Measurements from ENCODE around the gene GATAD2A.

Gene GATAD2A

DNA sequence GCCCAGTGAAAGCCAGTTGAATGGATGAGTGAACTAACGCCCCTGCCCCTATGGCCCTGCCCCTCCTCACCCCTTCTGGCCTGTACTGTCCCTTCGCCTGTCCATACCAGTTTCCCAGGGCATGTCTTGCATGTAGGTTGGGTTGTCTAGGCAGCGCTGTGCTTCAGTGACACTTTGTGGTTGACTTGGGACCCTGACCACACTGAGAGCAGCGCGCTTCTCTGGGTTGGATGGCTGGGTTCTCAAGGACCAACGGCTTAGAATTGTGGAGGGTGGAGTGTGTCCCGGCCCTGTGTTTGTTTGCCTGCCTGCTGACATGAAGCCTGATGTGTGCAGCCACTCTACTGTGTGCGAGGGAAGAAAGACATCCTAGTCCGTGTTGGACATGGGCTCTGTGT lies 15.8 kb downstream of the GATAD2A start:
- DNase-seq (ENCODE audit: low read depth in 1 of 2, low spot score in 1 of 2): no peak

DNA sequence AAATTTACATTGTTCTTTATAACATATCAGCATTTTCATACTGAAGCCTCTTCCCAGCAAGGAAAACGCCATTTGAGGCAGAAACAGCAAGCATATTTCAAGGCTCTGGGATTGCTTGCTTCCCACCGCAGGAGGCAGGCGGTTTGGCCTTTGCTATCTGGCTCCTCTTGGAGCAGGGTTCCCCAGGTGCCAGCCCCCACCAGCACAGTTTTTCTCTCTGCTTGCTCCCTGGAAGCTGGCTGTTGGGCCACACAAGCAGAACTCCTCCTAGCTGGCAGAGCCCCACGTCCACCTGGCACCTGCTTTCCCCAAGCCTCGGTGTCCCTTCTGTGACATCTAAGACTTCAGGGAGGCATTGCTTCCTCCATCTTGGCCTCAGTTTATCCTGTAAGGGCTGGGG lies 16.7 kb downstream of the GATAD2A start:
- no peak for DNase-seq (ENCODE audit: low read depth in 1 of 2, low spot score in 1 of 2)

DNA sequence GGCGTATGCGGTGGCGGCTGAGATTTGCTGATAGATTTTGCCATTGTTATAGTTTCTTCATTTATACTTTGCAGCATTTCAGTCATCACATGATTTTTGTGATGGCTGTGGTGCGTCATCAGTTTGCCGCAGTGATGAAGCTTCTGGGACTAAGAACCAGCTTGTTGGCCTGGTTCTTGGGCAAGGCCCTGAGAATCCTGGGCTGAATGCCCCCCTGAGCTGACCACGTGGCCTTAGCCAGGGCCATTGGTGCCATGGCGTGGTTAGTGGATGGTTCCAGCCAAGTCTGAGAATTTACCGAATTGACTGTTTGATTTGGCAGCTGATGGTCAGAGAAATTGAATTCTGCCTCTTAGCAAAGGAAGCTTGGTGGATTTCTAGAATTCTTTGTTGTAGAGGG lies 17.8 kb downstream of the GATAD2A start:
- DNase-seq (ENCODE audit: low read depth in 1 of 2, low spot score in 1 of 2): no peak

- DNase-seq (ENCODE audit: low read depth in 1 of 2, low spot score in 1 of 2): no peak
Measured at GRCh38 chr19:19425170-19425875, 19.8 kb downstream of the GATAD2A start.

DNA sequence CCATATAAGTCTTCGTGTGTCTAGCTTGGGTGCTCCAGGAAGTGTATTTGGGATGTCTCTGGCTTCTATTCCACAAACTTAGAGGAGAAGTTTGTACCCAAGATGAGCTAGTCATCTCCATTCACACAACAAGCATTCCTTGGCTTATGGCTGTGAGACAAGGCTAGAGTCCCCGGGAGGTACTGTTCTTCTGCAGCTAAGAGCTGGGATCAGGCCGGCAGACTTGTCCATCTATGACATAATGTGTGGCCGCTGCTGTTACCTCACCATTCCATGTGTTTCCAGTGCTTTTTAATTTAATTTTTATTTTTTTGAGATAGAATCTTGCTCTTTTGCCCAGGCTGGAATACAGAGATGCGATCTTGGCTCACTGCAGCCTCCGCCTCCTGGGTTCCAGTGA lies 20.7 kb downstream of the GATAD2A start:
- no peak for DNase-seq (ENCODE audit: low read depth in 1 of 2, low spot score in 1 of 2)

DNA sequence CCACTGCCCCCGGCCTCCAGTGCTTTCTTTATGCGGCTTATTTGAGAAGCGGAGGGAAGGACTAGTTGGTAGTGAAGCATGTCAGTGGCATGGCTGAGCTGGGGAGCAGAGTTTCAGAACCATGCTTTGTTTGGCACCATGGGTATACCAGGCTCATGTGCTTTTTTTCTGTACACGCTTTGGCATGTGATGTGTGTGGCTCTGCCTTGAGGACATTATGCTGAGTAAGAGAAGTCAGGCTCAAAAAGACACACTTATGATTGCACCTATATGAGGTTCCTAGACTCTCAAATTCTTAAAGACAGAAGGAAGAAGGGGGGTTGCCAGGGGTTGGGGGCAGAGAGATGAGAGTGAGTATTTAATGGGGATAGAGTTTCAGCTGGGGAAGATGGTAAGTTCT lies 21.3 kb downstream of the GATAD2A start:
- DNase-seq (ENCODE audit: low read depth in 1 of 2, low spot score in 1 of 2): no peak

DNA sequence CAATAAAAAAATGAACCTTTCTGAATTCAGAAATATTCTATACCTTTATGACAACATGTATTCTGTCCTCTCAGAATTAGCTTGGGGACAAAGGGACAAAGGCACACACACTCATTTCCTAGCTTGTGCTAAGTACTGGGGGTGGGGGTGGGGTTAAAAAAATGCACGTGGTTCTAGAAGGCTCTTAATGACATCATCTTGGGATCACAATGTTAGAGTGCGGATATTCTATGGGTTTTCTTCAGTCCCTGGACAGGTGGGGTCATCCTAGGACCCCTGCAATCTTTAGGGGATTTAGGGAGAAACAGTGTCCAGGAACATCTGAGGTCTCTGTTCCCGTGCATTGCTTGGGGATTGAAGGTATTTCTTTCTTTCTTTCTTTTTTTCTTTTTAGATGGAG lies 21.8 kb downstream of the GATAD2A start:
- no peak for DNase-seq (ENCODE audit: low read depth in 1 of 2, low spot score in 1 of 2)

GRCh38 chr19:19427944-19428343 lies 22.5 kb downstream of the GATAD2A start:
- DNase-seq (ENCODE audit: low read depth in 1 of 2, low spot score in 1 of 2): no peak

DNA sequence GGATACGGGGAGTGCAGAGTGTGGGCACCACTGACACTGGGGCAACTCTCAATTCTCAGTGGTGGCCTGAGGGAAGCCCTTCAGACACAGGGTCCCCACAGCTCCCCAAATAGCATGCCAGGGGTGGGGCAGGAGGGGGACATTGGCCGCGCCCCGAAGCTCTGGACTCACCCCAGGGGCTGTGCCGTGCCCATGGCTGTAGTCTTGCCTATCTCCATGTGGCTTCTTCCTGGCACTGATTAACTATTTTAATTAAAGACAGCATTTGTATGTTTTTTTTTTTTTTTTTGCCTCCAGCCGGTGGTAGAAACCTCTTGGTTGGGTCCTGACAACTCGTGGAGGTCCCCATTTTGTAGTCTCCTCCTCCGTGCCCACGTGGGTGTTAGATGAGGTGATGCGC lies 23.3 kb downstream of the GATAD2A start:
- DNase-seq (ENCODE audit: low read depth in 1 of 2, low spot score in 1 of 2): no peak

GRCh38 chr19:19429361-19429760 lies 23.9 kb downstream of the GATAD2A start:
- no peak for DNase-seq (ENCODE audit: low read depth in 1 of 2, low spot score in 1 of 2)

DNA sequence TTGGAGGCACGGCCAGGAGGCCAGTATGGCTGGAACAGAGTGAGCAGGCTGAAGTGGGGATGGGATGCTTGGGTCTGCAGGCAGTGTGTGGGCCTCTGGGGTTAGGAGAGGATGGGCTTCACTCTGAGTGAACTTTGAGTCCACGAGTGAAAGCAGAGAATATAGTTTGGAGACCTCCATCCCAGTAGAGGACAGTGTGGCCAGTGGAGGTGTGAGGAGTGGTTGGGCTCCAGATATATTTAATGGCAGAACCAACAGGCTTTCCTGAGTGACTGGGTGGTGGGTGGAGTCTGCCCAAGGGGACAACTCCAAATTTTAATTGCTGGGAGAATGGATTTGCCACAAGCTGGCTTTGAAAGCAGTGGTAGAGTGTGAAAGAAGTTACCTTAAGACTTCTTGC lies 27.3 kb downstream of the GATAD2A start:
- DNase-seq (ENCODE audit: low read depth in 1 of 2, low spot score in 1 of 2): no peak

DNA sequence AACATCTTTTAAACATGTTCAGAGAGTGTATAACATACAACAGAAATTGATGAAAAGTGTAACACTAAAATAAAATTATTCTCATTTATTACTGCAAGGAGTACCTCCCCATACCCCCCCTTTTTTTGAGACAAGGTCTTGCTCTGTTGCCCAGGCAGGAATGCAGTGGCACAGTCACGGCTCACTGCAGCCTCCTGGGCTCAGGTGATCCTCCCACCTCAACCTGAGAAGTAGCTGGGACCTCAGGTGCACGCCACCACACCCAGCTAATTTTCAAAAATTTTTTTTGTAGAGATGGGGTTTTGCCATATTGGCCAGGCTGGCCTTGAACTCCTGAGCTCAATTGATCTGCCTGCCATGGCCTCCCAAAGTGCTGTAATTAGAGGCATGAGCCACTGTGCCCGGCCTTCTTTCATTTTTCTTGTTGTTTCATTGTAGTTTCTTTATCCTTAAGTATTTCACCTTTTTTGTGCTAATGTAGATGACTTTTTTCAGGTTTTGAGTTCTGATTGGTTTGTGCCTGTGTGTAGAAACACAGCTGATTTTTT lies 28.3 kb downstream of the GATAD2A start:
- no peak for DNase-seq (ENCODE audit: low read depth in 1 of 2, low spot score in 1 of 2)

GRCh38 chr19:19434483-19435045 lies 29.1 kb downstream of the GATAD2A start:
- DNase-seq (ENCODE audit: low read depth in 1 of 2, low spot score in 1 of 2): no peak

- DNase-seq (ENCODE audit: low read depth in 1 of 2, low spot score in 1 of 2): no peak
Measured at GRCh38 chr19:19436137-19436691, 30.7 kb downstream of the GATAD2A start.

GRCh38 chr19:19438366-19439175 lies 33.1 kb downstream of the GATAD2A start:
- no peak for DNase-seq (ENCODE audit: low read depth in 1 of 2, low spot score in 1 of 2)

DNA sequence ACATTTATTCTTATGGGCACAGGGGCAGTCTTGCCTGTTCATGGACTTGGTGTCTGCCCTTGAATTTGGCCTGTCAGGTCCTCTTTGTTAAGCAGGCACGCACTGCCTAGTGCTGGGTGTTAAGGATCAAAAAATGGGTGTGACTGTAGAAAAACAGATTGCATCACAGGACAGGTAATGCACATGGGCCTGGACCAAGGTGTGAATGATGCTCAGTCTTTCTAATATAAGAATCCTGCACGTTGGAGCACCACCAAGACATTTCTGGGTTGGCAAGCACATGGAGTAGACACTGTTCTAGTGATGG lies 33.7 kb downstream of the GATAD2A start:
- no peak for DNase-seq (ENCODE audit: low read depth in 1 of 2, low spot score in 1 of 2)

DNA sequence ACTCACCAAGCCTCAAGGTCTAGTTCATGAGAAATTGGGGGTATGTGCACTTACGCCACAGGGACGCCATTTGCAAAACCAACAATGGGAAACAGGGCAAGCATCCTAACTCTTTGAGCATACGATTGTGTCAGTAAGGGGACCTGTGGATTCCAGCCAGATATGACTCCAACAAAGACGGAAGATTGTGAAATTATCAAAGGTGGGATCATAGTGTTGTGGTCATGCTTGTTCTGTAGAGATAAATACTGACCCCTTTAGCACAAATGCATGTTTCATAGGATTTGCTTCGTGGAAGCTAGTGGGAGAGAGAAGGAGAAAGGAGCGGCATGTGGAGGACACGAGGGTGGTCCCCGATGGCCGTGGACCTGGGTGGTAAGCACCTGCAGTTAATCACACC lies 37.8 kb downstream of the GATAD2A start:
- DNase-seq (ENCODE audit: low read depth in 1 of 2, low spot score in 1 of 2): no peak

- no peak for DNase-seq (ENCODE audit: low read depth in 1 of 2, low spot score in 1 of 2)
Measured at GRCh38 chr19:19443902-19444680, 38.6 kb downstream of the GATAD2A start.

GRCh38 chr19:19444681-19445155 lies 39.2 kb downstream of the GATAD2A start:
- DNase-seq (ENCODE audit: low read depth in 1 of 2, low spot score in 1 of 2): no peak

DNA sequence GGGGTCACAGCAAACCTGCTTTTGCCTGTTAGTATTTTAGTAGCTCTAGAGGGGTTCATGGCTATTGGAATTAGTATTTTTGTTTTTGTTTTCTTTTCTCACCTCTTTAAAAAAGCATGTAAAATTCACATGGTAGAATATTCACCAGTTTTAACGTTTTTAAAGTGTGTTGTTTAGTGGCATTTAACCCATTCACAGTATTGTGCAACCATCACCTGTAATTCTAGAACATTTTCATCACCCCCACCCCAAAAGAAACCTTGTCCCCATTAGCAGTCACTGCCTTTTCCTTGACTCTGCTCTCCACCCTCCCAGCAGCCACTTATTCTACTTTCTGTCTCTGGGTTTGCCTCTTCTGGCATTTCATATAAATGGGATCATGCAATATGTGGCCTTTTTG lies 39.8 kb downstream of the GATAD2A start:
- DNase-seq (ENCODE audit: low read depth in 1 of 2, low spot score in 1 of 2): no peak

GRCh38 chr19:19445911-19446361 lies 40.5 kb downstream of the GATAD2A start:
- DNase-seq (ENCODE audit: low read depth in 1 of 2, low spot score in 1 of 2): no peak

Measured in activated CD4-positive, alpha-beta T cell treated with anti-CD3 and anti-CD28 coated beads, Interleukin-2, amount 50 U/mL, for 24 hours (primary cell).